HG03175 (cell line): ENCODE data around the gene HOXC10.

Source experiments
- ATAC-seq: cut with Tn5 transposase; IDR thresholded peaks from one replicate; pipeline ENCODE4 v1.9.1; 2021; ENCODE audit warnings: mild to moderate bottlenecking, moderate library complexity; ENCODE audit not compliant: unreplicated experiment

Gene HOXC10

GRCh38 chr12:53988541-53989226 lies 3.7 kb downstream of the HOXC10 start:
- no peak for ATAC-seq

GRCh38 chr12:53989227-53990113 lies 4.5 kb downstream of the HOXC10 start:
- no peak for ATAC-seq

GRCh38 chr12:53990311-53991076 lies 5.5 kb downstream of the HOXC10 start:
- no peak for ATAC-seq

DNA sequence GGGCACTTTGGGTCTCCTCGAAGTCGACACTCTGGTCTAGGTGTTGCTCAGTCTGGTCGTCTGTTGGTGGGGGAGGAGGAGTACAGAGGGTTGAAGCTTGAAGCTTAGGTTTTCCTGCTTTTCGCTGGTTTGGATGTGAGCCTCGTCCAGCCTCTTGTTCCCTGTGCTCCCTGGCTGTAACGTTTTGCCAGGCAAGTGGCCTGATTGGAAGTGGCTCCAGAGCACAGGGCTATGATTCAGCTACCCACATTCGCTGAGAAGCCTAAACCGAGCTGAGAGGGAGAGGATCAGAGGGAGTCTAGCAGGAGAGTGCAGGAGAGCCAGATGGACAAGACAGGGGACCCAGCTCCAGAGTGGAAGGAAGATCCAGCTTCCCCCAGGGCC lies 6.1 kb downstream of the HOXC10 start:
- no peak for ATAC-seq

DNA sequence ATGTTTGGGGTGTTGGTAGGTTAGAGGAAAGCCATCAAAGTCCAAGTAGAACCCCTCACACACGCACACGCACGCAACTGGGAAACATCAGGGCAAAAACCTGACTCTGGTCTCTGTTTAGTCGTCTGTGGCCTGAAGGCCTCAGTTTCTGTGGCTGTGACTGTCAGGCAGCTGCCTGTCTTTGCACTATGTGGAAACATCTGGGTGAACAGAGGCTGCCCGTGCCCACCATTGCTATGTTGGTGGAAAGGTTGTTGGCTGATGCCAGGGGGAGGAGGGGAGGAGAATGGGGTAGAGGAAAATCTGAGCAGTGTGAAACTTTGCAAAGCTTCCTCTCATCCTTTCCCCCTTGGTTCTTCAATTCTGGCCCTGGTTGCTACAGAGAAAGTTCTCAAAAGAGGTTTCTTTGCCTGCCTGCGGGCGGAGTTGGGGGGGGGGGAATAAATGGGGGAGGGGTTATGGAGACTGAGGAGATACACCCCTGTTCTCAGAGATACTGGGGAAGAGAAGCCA lies 7.5 kb downstream of the HOXC10 start:
- no peak for ATAC-seq

DNA sequence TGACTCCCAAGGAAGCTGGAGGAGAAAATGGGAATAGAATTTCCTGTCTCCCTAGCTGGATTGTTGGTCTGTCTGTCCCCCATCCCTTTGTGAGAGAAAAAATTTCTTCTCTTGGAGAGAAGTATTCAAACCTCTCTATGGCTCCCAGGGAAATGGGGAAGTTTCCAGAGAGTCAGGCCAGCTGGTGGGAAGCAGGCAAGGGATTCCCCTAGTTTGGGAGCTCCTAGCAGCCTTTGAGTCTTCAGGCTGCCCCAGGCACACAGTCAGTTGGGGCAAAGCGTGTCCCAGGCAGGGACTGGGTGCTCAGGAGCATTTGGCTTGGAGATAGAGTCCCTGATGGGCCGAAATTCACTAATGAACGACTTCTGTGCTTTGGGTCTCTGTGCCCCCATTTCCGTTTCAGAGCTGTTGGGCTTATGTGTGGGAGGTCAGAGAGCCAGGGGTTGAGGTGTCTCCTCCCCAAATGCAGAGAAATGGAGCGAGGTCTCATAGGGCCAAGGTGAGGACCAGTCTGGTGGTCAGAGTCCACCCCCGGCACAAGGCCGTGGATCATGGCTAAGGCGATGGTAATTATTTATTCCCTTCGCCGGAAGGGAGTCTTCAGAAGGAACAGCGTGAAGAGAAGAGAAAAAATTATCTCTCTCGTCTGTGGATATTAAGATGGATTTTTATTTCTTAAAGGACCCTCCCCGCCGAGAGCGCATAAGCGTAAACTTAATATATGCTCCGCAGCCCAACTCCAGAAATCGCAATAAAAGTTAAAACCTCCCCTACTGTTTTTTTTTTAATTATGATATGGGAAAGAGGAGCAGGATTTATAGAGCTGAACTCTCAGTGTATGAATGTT lies 8.4 kb downstream of the HOXC10 start:
- no peak for ATAC-seq

GRCh38 chr12:53994009-53994263 lies 9.0 kb downstream of the HOXC10 start:
- ATAC-seq = no peak

- ATAC-seq = no peak
Observed at GRCh38 chr12:53994264-53995001, 9.5 kb downstream of the HOXC10 start.

DNA sequence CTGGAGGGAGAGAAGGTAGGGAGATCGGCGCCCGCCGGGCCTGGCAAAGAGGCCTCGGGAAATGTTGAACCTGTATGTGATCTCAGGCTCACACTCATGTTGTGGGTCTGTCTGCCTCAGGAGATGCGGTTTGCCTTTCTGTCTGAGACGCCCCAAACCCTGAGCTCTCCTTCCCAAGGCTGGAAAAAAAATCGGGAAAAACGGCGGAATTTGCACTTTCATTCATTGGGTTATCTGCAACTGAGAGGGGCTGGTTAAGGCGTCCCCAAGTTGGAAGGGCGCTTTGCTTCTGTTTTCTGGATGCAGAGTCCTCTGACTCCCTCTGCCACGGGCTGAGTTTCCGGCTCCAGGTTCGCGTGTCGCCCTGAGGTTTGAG lies 10.0 kb downstream of the HOXC10 start:
- ATAC-seq = no peak

DNA sequence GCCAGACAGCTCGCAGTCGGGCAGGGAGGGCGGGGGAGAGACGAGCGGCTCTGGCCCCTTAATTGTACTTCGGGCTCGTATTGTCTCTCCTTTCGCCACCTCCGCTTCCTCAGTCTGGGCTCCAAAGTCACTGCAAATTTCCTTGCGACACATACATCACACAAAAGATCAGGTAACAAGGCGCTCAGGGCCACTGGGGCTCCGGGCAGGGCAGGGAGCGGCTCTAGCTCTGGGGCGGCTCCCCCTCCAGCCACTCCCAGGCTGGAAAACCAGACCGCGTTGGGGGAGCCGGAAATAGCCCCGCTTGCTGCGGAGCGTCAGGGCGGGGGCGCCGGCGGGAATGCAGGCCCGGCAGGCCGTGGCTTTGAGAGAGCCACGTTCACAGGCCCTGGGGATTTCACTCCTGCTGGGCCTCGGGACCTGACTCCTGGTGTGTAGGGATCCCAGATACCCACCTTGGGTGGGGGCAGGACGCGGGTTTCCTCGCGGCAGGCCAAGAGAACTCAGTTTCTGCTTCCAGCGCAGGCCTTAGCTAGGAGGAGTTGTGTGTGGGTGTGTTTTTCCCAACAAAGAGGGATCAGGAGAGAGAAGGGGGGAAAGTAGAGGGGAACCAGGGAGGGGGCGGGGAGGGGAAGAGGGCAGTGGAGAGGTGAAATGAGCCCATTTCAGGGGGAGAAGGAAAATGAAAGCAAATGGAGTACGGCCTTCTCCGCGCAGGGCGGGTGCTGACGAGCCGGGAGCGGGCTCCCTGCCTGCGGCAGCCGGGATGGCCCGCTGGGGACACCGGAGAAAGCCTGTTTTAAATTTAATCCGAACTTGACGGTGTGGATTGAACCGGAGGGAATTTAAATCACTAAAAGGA lies 10.7 kb downstream of the HOXC10 start:
- no peak for ATAC-seq

DNA sequence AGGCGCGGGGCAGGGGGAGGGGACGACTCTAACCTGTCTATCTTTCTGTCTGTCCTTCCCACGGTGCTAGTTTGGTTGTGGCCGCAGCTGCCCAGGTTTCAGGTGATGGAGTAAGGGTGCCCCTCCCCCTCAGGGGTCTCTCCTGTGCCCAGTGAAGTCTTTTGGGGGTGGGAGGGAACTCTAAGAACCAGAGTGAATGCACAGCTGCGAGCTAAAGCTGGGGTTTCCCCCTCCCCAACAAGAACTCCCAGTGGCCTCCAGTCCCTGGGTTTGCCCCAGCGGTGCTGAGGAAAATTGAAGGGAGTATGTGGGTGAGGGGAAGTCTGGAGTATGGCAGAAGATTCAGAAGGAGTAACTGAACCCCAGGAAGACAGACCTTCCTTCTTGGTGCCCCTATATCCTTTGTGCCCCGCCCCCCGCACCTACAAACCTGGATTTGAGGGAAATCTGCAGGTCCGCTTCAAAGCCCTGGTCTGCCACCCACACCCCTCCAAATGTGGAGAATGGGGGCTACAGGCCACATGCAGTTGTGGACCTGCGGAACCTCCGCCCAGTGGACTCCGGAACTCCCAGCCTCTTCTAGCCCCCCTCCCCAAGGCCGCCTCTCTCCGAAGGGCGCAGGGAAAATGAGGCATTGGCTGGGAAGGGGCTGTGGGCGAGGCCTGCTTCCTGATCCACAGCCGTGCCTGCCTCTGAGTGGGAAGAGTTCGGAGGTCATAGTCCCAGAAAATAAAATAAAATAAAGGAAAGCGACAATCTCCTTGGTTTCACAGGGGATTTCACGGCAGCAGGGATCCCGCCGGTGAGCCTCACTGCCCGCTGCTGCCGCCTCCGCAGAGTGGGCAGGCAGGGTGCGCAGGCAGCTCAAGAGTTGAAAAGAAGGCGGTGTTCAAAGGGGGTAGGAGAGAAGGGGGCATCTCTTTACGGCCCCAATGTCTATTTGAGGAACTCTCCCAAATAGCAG lies 11.6 kb downstream of the HOXC10 start:
- ATAC-seq = no peak

DNA sequence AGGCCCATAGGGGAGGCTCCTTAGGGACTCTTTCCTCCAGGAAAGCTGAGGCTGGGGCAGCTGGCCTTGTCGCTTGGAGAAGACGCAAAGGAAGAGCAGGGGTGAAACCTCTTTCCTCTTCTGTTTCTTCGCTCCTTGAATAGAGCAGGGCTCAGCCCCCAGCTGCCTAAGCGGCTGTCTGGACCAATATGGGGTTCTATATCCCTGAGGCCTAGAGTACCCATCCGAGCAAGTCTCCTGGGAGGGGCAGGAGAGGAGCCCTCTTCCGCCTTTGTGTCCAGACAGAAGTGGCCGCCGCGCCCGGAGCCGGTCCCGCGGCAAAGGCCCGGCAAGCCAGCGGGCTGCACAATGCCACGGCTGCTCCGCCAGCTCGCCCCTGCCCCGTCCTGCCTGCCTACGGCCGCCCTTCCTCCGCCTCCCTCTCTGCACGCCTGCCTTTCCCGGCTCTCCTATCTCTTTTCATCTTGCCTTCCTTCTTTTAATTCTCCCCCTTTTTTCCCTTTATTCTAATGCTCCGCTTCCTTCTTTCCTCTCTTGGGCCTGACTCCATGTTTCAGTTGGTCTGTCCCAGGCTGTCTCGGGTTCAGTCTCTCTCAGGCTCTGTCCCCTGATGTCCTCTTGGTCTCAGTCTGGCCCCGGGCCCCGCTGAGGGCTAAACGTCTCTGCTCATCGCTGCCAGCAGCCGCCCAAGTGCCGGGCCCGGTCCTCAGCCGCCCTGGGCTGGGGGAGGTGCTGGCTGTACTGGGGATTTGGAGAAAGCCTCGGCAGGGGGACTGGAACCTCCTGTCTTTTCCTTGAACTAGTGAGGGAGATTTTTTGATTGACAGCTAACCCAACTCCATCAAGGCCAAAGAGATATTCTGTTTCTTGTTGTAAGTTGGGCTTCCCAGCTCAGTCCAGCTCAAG lies 12.5 kb downstream of the HOXC10 start:
- ATAC-seq = no peak

DNA sequence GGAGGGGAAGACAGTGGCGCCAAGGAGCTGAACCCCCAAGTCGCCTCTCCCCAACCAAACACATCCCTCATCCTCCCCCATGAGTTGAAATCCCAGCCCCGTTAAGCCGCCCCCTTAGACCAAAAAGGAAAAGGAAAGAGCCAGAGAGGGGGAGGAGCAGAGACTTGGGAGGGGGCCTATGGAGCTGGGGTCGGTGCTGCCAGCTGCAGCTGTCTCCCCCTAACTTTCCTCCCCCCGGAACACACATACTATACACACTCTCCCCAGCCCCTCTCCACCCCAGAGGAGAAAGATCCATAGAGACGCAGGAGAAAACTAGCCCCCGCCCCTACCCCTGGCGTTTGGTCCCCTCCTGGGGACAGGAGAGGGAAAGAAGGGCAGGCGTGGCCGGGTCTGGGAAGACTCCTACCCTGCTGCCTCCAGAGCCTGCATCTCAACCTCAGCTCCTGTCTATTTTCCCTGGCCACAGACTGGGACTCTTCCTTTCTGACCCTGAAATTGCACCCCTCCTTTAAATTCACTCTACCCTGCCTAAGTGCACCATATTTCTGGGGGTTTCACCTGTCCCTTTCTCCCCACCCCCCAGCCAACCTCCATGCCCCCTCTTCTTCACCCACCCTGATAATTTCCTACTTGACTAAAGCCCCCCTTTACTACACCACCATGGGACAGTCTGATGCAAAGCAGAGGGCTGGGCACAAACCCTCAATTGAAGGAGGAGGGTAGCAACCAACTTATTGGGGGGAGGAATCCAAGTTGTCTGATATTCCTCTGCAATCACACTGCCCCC lies 13.4 kb downstream of the HOXC10 start:
- ATAC-seq = no peak

DNA sequence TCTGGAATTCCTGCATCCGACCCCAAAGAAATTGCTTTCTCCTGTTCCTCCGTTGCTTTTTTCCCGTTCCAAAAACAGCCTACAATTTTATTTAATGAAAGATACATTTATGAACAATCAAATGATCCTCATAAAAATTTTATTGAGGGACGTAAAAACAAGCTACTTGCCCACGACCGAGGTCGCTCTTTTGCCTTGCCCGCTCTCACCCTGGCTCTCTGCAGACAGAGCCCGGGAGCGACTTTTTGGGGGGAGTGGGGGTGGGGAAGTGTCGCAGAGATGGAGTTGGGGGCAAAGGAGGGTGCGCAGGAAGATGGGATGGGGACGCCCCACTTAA lies 13.9 kb downstream of the HOXC10 start:
- ATAC-seq = no peak

GRCh38 chr12:53999559-54000115 lies 14.7 kb downstream of the HOXC10 start:
- ATAC-seq = no peak
